HG03159 (cell line): ENCODE results near the gene OR6S1.
"Not testable (repeated sequence)": the region's sequence is repeated elsewhere in the genome, so short reads cannot be mapped to it uniquely, and the experiment has no call there.

Experiments used
- ATAC-seq: cut with Tn5 transposase; IDR thresholded peaks from one replicate; pipeline ENCODE4 v1.9.1; 2021; ENCODE audit warnings: mild to moderate bottlenecking, moderate library complexity; ENCODE audit not compliant: unreplicated experiment

Gene OR6S1

DNA sequence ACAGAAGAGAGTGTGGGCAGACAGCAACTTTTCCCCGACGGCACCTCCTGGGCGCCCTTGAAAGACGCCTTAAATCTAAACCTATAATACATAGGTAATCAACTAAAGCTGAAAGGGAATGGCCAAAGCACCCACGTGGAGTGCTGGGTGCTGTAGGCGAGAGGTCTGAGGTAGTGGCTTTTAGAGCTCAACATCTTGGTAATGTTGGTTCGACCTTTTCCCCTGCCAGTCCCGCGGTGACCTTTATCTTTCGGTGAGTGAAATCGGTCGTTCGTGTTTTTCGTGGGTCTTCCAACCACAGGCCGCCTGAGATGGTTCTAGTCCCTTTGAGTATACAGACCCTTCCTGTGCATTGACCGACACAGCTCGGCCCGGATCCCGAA is 9.1 kb downstream of the OR6S1 start:
- ATAC-seq = peak; percentile 21

DNA sequence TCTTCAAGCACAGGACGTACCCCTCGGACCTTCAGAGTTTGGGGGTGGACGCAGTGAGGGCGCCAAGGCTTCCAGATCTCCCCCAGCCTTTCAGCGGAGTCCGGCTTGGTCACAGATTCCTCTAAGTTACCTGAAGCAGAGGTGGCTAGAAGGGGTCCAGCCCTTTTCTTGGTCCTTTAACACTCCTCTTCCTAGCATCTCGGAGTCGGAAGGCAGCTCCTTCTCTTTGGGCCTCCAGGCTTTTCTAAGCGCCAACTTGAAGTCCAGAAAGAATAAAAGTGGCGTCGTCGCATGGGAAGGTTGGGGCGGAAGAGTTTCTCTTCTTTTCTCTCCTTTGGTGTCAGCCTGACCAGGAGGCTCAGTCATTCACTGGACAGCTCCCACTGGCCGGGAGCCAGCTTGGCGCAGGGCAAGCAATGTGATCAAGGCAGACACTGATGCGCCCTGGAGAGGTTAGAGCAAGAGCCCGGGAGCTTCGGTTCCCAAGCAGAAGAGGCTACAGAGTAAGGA is 9.6 kb downstream of the OR6S1 start:
- ATAC-seq = no peak

- no peak for ATAC-seq
These were observed 10.2 kb downstream of the OR6S1 start for GRCh38 chr14:20631023-20631879.

DNA sequence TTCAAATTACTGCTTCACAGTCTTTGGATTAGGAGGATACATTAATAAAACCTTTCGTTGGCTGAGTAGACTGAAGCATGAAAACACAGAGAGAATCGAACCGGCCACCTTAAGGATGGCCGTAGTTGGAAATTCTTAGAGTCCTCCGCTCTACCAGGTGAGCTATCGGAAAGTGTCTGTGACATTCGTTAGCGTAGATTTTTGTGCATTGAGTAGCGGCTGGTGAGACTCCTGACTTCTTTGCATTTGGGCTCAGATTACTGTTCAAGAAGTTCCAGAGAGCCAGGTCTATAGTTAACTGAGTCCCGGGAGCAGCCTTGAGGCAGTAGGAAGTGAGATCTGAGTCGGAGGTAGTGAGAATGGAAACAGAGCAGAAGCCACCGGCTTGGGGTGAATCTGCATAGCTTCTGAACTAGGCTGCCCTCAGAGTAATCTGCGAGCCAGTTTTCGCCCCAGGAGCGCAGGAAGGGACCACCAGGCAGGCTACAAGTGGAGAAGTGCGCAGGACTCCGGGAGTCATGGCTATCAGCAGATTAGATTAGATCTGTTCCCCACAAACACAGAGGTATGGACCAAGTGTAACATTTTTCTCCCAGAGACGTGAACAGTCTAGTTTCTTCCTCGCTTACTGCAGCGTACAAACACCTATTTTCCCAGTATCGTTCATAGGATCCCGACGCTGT is 11.0 kb downstream of the OR6S1 start:
- no peak for ATAC-seq

GRCh38 chr14:20628063-20628854 is 13.2 kb downstream of the OR6S1 start:
- no peak for ATAC-seq

DNA sequence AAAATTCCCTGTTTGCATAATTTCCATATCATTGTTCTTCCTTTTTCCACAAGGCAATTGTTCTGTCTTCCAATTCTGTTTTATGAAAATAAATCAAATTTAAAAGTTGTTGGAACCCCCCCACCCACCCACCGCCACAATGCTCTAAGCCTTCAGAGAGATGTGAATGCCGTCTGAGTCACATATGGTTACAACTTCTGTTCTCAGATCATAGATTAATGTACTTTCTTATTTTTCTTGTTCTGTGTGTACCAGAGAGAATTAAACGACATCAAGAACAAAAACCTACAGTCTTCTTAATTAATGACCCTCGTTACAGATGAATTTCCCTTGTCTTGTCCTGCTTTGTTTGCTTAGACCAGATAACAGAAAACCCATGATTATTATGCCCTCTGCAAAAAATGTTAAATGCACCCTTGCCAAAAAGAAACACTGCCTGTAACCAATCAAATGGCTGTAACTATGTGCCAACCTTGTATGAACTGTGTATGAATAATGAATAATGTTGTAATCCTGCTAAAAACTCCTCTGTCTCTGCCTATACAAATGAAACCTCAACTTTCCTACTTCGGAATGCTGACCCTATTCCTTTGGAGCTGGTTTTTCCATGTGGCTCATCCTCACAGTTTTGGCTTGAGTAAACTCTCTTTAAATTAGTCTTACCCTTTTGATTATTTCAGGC is 14.0 kb downstream of the OR6S1 start:
- ATAC-seq = no peak

DNA sequence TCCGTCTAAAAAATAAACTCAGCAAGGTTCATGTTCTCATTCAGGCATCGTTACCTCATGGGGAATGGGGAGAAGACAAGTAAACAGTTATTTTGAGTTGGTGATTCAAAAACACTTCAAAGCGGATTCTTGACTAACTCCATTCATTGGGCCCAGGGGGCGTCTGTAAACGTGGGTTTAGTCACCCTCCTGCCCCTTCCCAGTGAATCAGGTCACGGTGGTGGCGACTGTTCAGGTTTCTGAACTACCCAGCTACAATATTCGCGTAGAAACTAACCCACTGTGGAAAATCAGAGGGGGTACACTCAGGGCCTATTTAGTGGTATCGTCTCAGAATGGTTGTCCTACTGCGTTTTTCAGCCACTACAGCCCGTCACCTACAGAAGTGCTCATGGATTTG is 15.2 kb downstream of the OR6S1 start:
- no peak for ATAC-seq

DNA sequence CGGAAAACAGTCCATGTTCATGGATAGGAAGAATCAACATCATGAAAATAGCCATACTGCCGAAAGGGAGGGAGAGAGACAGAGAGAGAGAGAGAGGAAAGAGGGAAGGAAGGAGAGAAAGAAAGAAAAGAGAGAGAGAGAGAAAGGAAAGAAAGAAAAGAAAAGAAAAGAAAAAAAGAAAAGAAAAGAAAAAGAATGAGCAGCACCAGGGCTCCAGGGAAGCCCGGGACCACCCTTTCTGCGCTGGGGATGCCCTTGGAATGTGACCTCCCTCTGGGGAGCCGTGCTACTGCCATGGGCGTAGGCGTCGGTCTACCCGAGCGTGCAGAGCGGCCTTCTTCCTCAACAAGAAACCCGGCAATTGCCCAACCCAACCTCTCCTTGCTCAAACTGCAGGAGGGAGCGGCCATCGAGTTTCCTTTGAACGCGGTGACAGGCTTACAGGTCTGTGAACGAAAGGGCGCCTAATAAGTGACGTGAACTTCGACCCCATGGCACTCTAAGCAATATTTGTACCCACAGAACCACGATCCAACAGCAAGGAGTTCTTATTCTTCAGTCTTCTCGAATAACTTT is 16.9 kb downstream of the OR6S1 start:
- ATAC-seq = no peak

DNA sequence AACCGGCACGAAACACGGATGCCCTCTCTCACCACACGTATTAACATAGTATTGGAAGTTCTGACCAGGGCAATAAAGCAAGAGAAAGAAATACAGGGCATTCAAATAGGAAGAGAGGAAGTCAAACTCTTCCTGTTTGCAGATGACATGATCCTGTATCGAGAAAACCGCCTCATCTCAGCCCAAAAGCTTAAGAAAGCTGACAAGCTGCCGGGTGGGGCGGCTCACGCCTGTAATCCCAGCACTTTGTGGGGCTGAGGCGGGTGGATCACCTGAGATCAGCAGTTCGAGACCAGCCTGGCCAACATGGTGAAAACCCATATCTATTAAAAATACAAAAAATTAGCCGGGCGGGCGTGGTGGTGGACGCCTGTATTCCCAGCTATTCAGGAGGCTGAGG is 17.7 kb downstream of the OR6S1 start:
- ATAC-seq = no peak

- ATAC-seq = no peak
These were observed 18.6 kb downstream of the OR6S1 start for GRCh38 chr14:20622816-20623291.

DNA sequence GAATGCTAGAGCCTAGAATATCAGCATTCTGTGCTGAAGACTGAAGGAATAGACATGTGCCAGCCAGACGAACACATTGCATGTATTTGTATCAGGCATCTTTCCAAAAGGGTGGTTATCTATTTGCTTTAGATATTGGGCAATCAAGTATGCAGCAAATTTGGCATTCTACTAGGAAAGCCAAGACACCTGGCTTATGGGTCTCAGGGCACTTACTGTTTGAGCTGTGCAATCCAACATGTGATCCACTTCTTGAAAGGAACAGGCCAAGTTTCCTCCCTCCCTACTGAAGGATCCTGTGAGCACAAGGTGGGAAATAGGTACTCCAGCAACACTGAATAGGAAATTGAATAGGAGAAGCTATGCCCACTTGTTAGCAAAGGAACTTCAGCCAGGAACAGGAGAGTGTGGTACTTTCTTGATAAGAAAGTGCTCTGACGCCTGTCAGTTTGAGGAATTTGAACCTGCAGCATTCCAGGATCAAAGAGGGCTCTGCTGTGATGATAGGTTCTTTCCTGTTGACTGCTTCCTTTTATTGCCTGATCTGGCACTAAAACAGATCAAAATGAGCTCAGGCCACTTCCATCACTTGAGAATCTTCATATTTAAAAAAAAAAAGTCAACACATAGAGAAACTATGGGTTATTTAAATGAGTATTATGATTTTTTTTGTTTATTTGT is 20.6 kb downstream of the OR6S1 start:
- ATAC-seq = no peak

- not testable (repeated sequence) for ATAC-seq
These were observed 21.8 kb downstream of the OR6S1 start for GRCh38 chr14:20619688-20620087.

- ATAC-seq = no peak
These were observed 23.2 kb downstream of the OR6S1 start for GRCh38 chr14:20618271-20618749.

- no peak for ATAC-seq
These were observed 24.1 kb downstream of the OR6S1 start for GRCh38 chr14:20617138-20618003.

DNA sequence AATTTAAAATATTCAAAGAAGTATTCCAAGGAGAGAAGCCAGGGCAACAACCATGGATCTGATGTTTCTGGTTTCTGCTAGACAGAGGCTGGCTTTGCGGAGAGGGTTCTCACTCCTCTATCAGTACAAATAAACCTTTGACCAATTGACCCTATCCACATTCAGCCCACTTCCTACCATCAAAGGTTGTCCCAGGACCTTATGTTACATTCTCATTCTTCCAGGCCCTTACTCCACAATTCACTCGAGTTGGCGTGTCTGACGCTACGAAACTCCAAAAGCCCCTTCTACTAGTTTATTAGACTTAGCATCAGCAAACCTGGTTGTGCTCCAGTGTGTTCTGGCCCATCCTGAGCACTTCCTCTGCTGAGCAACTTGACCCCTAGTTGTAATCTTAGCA is 25.5 kb downstream of the OR6S1 start:
- ATAC-seq = no peak

- ATAC-seq = no peak
These were observed 27.3 kb downstream of the OR6S1 start for GRCh38 chr14:20614038-20614840.

GRCh38 chr14:20613094-20614037 is 28.1 kb downstream of the OR6S1 start:
- ATAC-seq = peak; percentile 68
